ENCODE measurements around the gene ISOC1. TPM values are rescaled to one million over a fixed set of nuclear protein-coding genes. Genes with fewer than 3 reads are reported as not detected.

ISOC1 gene
- total RNA-seq, 4 donors from 2014 or later, result 31.2 to 149 (median 82.5) TPM

- TF ChIP-seq POLR2A (IDR thresholded peaks at IDR 0.05), result no peak
- TF ChIP-seq, protein P1, sequence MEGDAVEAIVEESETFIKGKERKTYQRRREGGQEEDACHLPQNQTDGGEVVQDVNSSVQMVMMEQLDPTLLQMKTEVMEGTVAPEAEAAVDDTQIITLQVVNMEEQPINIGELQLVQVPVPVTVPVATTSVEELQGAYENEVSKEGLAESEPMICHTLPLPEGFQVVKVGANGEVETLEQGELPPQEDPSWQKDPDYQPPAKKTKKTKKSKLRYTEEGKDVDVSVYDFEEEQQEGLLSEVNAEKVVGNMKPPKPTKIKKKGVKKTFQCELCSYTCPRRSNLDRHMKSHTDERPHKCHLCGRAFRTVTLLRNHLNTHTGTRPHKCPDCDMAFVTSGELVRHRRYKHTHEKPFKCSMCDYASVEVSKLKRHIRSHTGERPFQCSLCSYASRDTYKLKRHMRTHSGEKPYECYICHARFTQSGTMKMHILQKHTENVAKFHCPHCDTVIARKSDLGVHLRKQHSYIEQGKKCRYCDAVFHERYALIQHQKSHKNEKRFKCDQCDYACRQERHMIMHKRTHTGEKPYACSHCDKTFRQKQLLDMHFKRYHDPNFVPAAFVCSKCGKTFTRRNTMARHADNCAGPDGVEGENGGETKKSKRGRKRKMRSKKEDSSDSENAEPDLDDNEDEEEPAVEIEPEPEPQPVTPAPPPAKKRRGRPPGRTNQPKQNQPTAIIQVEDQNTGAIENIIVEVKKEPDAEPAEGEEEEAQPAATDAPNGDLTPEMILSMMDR (IDR thresholded peaks at IDR 0.05), result no peak
- Histone ChIP-seq H3K36me3 (no peaks in the 10 kb centered on the region), H3K27ac (no peak overlapping the region), H3K4me3 (no peak overlapping the region), H3K9me3 (no peaks in the 10 kb centered on the region), H3K4me1 (no peaks in the 10 kb centered on the region), H3K27me3 (no peaks in the 10 kb centered on the region)
- no peak for ATAC-seq
- 82 to 100% methylated on average over 1 of the region's 1 CpG for WGBS, 2 donors (ENCODE audit: low coverage in 1 of 2)
These were observed 39.0 kb downstream of the ISOC1 start for GRCh38 chr5:129133553-129133952.

DNA sequence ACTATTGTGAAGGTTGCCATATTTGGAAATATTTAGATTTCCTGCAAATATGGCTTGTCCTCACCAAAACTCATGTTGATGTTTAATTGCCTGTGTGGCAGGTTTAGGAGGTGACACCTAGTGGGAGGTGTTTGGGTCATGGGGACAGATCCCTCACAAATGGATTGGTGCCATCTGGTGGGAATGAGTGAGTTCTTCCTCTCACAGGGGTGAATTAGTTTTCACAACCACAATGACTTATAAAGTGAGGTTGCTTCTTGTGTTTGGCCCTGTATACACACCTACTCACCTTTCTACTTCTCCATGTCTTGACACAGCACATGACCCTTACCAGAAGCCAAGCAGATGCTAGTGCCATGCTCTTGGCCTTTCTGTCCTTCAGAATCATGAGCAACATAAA lies 41.1 kb downstream of the ISOC1 start:
- Histone ChIP-seq H3K4me3 (no peak overlapping the region), H3K27ac (no peak overlapping the region), H3K36me3 (no peaks in the 10 kb centered on the region), H3K4me1 (no peaks in the 10 kb centered on the region), H3K27me3 (no peaks in the 10 kb centered on the region), H3K9me3 (no peaks in the 10 kb centered on the region)
- TF ChIP-seq POLR2A (IDR thresholded peaks at IDR 0.05) (no peak), EP300 (IDR thresholded peaks at IDR 0.05) (no peak), POLR2AphosphoS5 (IDR thresholded peaks at IDR 0.05) (no peak)
- TF ChIP-seq, protein P1 (IDR thresholded peaks at IDR 0.05), result no peak
- ATAC-seq, result no peak

GRCh38 chr5:129137637-129138036 lies 43.1 kb downstream of the ISOC1 start:
- no peak overlapping the region for H3K4me3 ChIP-seq
- no peaks in the 10 kb centered on the region for H3K27me3 ChIP-seq
- H3K36me3 ChIP-seq, result no peaks in the 10 kb centered on the region
- TF ChIP-seq, protein P1 (IDR thresholded peaks at IDR 0.05), result no peak
- TF ChIP-seq POLR2AphosphoS5 (IDR thresholded peaks at IDR 0.05) (no peak), EP300 (IDR thresholded peaks at IDR 0.05) (no peak), POLR2A (IDR thresholded peaks at IDR 0.05) (no peak)
- H3K4me1 ChIP-seq, result peaks cover 0 to 10% (median 0%) of the 10 kb centered on the region in 3 donors
- no peaks in the 10 kb centered on the region for H3K9me3 ChIP-seq
- H3K27ac ChIP-seq, result no peak overlapping the region
- ATAC-seq, result no peak

DNA sequence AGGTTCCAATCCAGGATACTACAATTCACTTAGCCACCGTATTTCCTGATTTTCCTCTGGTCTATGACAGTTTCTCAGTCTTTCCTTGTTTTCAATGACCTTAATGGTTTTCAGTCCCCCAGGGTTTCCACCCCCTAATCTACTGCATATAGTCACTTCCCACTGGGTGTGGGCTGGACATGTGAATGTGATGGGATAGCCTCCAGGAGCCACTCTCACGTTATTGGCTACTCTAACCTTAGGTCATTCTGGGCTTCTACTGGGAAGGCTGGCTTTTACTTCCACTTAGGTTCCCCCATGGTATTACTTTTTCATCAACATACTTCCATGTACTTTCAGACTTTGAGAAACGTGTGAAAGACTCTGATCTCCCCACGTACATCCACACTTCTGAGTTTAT lies 46.5 kb downstream of the ISOC1 start:
- WGBS, 2 donors (ENCODE audit: low coverage in 1 of 2), result 45 to 53% methylated on average over 4 of the region's 4 CpGs
- Histone ChIP-seq H3K27me3 (no peaks in the 10 kb centered on the region), H3K4me1 (peaks cover 0 to 10% (median 0%) of the 10 kb centered on the region in 3 donors), H3K27ac (no peak overlapping the region), H3K9me3 (no peaks in the 10 kb centered on the region), H3K4me3 (no peak overlapping the region), H3K36me3 (no peaks in the 10 kb centered on the region)
- TF ChIP-seq, protein P1 (IDR thresholded peaks at IDR 0.05), result no peak
- TF ChIP-seq EP300 (IDR thresholded peaks at IDR 0.05), result no peak
- no peak for TF ChIP-seq POLR2A (IDR thresholded peaks at IDR 0.05)
- TF ChIP-seq POLR2AphosphoS5 (IDR thresholded peaks at IDR 0.05), result no peak
- no peak for ATAC-seq

DNA sequence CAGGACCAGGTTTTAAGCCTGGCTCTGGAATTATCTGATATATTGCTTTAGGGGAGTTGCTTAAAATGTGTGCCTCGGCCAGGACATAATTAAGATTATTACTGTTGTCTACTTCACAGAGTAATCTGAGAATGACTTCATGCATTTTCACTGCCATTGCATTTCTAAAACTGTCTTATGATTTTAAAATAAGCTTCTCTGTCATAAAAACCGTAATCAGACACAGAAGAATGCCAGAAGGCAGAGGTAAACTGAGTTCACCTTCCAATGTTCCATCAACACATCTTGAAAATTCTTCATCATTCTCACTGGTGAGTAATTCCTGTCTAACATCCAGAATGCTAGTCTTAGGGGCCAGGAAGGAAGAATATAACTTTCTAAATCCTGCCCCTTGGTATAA lies 47.1 kb downstream of the ISOC1 start:
- WGBS, 2 donors (ENCODE audit: low coverage in 1 of 2), result 20 to 28% methylated on average over 2 of the region's 2 CpGs
- no peak for ATAC-seq
- no peaks in the 10 kb centered on the region for H3K9me3 ChIP-seq
- no peaks in the 10 kb centered on the region for H3K36me3 ChIP-seq
- H3K27me3 ChIP-seq, result no peaks in the 10 kb centered on the region
- no peak overlapping the region for H3K27ac ChIP-seq
- H3K4me3 ChIP-seq, result no peak overlapping the region
- TF ChIP-seq EP300 (IDR thresholded peaks at IDR 0.05), result no peak
- TF ChIP-seq, protein P1 (IDR thresholded peaks at IDR 0.05), result no peak
- no peak for TF ChIP-seq POLR2AphosphoS5 (IDR thresholded peaks at IDR 0.05)
- no peak for TF ChIP-seq POLR2A (IDR thresholded peaks at IDR 0.05)
- H3K4me1 ChIP-seq, result peaks cover 0 to 10% (median 0%) of the 10 kb centered on the region in 3 donors

Data from gastroesophageal sphincter (tissue), 4 donors.